GM12878 (cell line): Measurements from ENCODE around the gene PFN4. TPM values are rescaled to one million over a fixed set of nuclear protein-coding genes. Genes with fewer than 3 reads are reported as not detected.

ENCODE experiments used
- ATAC-seq: fragments of 200-7000 bp; cut with Tn5 transposase; 3 replicates; pipeline ENCODE4 v1.9.1; 2020; ENCODE audit warnings: mild to moderate bottlenecking, moderate library complexity
- BruUV-seq: library from RNA; stranded (reverse); fragments of 400-500 nt; replicated peaks from 2 replicates; lab custom pipeline; 2021; lab: Mats Ljungman, UMichigan
- CTCF ChIA-PET: fragments of 300-600 bp; sonication (Branson Sonifier 250); formaldehyde crosslinking; extraction: SDS; loops from one replicate; lab custom pipeline; 2021; ENCODE audit warnings: inconsistent platforms; lab: Yijun Ruan, JAX
- POLR2A ChIA-PET: fragments of 350-600 bp; formaldehyde crosslinking; extraction: SDS; loops from one replicate; lab custom pipeline; 2021; ENCODE audit warnings: inconsistent platforms; lab: Charles Lee
- RAD21 ChIA-PET: fragments of 300-600 bp; sonication (Branson Sonifier 250); formaldehyde crosslinking; loops from one replicate; lab custom pipeline; 2023; ENCODE audit warnings: antibody characterized with exemption; ENCODE audit not compliant: unreplicated experiment; lab: Charles Lee
- SMC1A ChIA-PET: fragments of 300-600 bp; sonication (Branson Sonifier 250); formaldehyde crosslinking; loops from one replicate; lab custom pipeline; 2023; ENCODE audit not compliant: unreplicated experiment, uncharacterized antibody; lab: Charles Lee
- DNase-seq: peaks from one replicate; pipeline ENCODE4 v3.0.0-alpha.2; 2011; ENCODE audit warnings: low read depth, low spot score
- FAIRE-seq: peaks from 3 replicates; lab custom pipeline; 2011; peaks lifted over from hg19 to GRCh38; lab: Jason Lieb, UNC
- H2AFZ ChIP-seq: 2 replicates; pipeline ENCODE4 v1.6.0; 2011; ENCODE audit warnings: low read depth, low read length, control low read depth; ENCODE audit not compliant: control insufficient read depth
- H3K27ac ChIP-seq: 2 replicates; pipeline ENCODE4 v1.5.1; 2011; ENCODE audit warnings: control low read depth; ENCODE audit not compliant: control insufficient read depth, insufficient read depth
- H3K27me3 ChIP-seq, 2 experiments: replicated peaks in 1 of 2; 2 replicates each; pipeline versions ENCODE4 v1.6.0 to v1.6.1; 2011; ENCODE audit warnings: low read length in 1 of 2; ENCODE audit not compliant: control insufficient read depth in 2 of 2, insufficient read depth in 2 of 2
- H3K36me3 ChIP-seq, 2 experiments: 2 replicates each; pipeline ENCODE4 v1.5.1; 2011; ENCODE audit warnings: low read length in 1 of 2; ENCODE audit not compliant: control insufficient read depth in 2 of 2, insufficient read depth in 2 of 2
- H3K4me1 ChIP-seq: 2 replicates; pipeline ENCODE4 v1.6.1; 2011; ENCODE audit warnings: mild to moderate bottlenecking, low read length, moderate library complexity, mixed read lengths; ENCODE audit not compliant: control insufficient read depth, insufficient read depth
- H3K4me2 ChIP-seq: 2 replicates; pipeline ENCODE4 v1.6.0; 2011; ENCODE audit warnings: control low read depth; ENCODE audit not compliant: control insufficient read depth, insufficient read depth
- H3K4me3 ChIP-seq: fragments of 200-600 bp; sonication (generic); 2 replicates; pipeline ENCODE4 v1.5.1; 2016
- H3K79me2 ChIP-seq: 2 replicates; pipeline ENCODE4 v1.6.0; 2011; ENCODE audit warnings: low read length; ENCODE audit not compliant: control insufficient read depth, insufficient read depth
- H3K9ac ChIP-seq: 2 replicates; pipeline ENCODE4 v1.8.0; 2011; ENCODE audit warnings: low read length, control low read depth, mixed read lengths; ENCODE audit not compliant: control insufficient read depth, insufficient read depth
- H3K9me3 ChIP-seq: replicated peaks from 3 replicates; pipeline ENCODE4 v1.5.1; 2011; ENCODE audit warnings: mild to moderate bottlenecking, low read length; ENCODE audit not compliant: control insufficient read depth, insufficient read depth
- H4K20me1 ChIP-seq: 2 replicates; pipeline ENCODE4 v1.6.0; 2011; ENCODE audit not compliant: control insufficient read depth, insufficient read depth
- BMI1 ChIP-seq: fragments of 450-650 bp; IDR thresholded peaks from 2 replicates; pipeline ENCODE4 v1.6.1; 2016; ENCODE audit warnings: mild to moderate bottlenecking, moderate library complexity, borderline replicate concordance
- CHD4 ChIP-seq: fragments of 200-600 bp; sonication (generic); IDR thresholded peaks from 2 replicates; pipeline ENCODE4 v1.6.1; 2016; ENCODE audit warnings: mild to moderate bottlenecking
- CREB1 ChIP-seq: IDR thresholded peaks from 2 replicates; pipeline ENCODE4 v1.6.1; 2012; ENCODE audit warnings: low read depth, mild to moderate bottlenecking, inconsistent platforms
- NFYA ChIP-seq: IDR thresholded peaks from 2 replicates; pipeline ENCODE4 v1.6.1; 2011; ENCODE audit warnings: low read depth, mild to moderate bottlenecking, low read length, improper control_type of control experiment, borderline replicate concordance
- NR2C2 ChIP-seq: IDR thresholded peaks from 2 replicates; pipeline ENCODE4 v1.6.1; 2011; ENCODE audit warnings: borderline replicate concordance, low read depth; ENCODE audit not compliant: control insufficient read depth, insufficient read length
- RELA ChIP-seq: fragments of 450-650 bp; IDR thresholded peaks from 2 replicates; pipeline ENCODE4 v1.8.0; 2014; ENCODE audit warnings: borderline replicate concordance; ENCODE audit not compliant: partially characterized antibody
- SMARCA5 ChIP-seq: fragments of 450-650 bp; IDR thresholded peaks from 2 replicates; pipeline ENCODE4 v1.6.1; 2017; ENCODE audit warnings: mild to moderate bottlenecking
- SUPT20H ChIP-seq: IDR thresholded peaks from 2 replicates; pipeline ENCODE4 v1.6.1; 2011; ENCODE audit warnings: low read depth, mild to moderate bottlenecking, low read length, moderate library complexity, borderline replicate concordance; ENCODE audit not compliant: control insufficient read depth
- WGBS: methylation state at CpG from one replicate; pipeline ENCODE4 v1.1.6; 2016; ENCODE audit warnings: low lambda C conversion rate; ENCODE audit not compliant: insufficient replicate concordance, insufficient coverage; ENCODE audit errors: missing lambda C conversion rate; 5-methylcytosine and 5-hydroxymethylcytosine counted together
- in situ Hi-C: fragments of 300-500 bp; cut with MboI; formaldehyde crosslinking; loops from 9 replicates; pipeline ENCODE4 v1.14.3; 2018; ENCODE audit warnings: mixed read lengths
- intact Hi-C: fragments of 100-400 bp; cut with micrococcal nuclease; formaldehyde crosslinking; loops from one replicate; pipeline ENCODE4 v1.14.2; 2022; ENCODE audit not compliant: unreplicated experiment
- polyA plus RNA-seq, 11 experiments: library from polyadenylated mRNA; depleted of rRNA in 4 of 11; unstranded in 6 of 11; stranded (reverse) in 5 of 11; fragments of >200 nt; fragmentation: Nextera tagmentation in 4 of 11; fragmentation: Illumina TruSeq in 1 of 11; extraction: Ambion mirVana in 4 of 11; extraction: Trizol in 1 of 11; gene quantifications; 1 replicate in 1 of 11; 2 replicates in 10 of 11; pipeline versions ENCODE4 v1.2.1 to v1.2.3, GENCODE V29; 2011 to 2016; ENCODE audit warnings: inconsistent platforms in 2 of 11, missing spikeins in 2 of 11, low read depth in 1 of 11
- total RNA-seq, 4 experiments: library from RNA; depleted of rRNA in 3 of 4; stranded (reverse); fragments of >200 nt in 3 of 4; fragmentation: Illumina TruSeq in 1 of 4; extraction: Trizol in 1 of 4; gene quantifications; 2 replicates each; pipeline versions ENCODE4 v1.2.1 to v1.2.3, GENCODE V29; 2013 to 2021
- TF ChIP-seq, protein P1 (sequence below): IDR thresholded peaks from 2 replicates; pipeline ENCODE4 v1.6.1; 2011; ENCODE audit warnings: low read depth, low read length, improper control_type of control experiment, borderline replicate concordance
- TF ChIP-seq, protein P2 (sequence below): fragments of 450-650 bp; IDR thresholded peaks from 2 replicates; pipeline ENCODE4 v1.6.1; 2016; ENCODE audit warnings: mild to moderate bottlenecking, moderate library complexity, borderline replicate concordance
- TF ChIP-seq, protein P3 (sequence below): fragments of 450-650 bp; IDR thresholded peaks from 2 replicates; pipeline ENCODE4 v1.6.1; 2017; ENCODE audit warnings: mild to moderate bottlenecking, moderate library complexity
- TF ChIP-seq, protein P4 (sequence below): IDR thresholded peaks from 2 replicates; pipeline ENCODE4 v1.6.1; 2011; ENCODE audit warnings: borderline replicate concordance, low read depth, mild to moderate bottlenecking, moderate library complexity, mixed read lengths, low read length; ENCODE audit not compliant: insufficient read depth; ENCODE audit errors: extremely low read length

PFN4 gene
- total and polyA plus RNA-seq, 10 of the 15 experiments (the other 5 are each of a cell fraction or from before 2014, with no cell fraction given) = 0.12 to 2.1 (median 1.0) TPM

DNA sequence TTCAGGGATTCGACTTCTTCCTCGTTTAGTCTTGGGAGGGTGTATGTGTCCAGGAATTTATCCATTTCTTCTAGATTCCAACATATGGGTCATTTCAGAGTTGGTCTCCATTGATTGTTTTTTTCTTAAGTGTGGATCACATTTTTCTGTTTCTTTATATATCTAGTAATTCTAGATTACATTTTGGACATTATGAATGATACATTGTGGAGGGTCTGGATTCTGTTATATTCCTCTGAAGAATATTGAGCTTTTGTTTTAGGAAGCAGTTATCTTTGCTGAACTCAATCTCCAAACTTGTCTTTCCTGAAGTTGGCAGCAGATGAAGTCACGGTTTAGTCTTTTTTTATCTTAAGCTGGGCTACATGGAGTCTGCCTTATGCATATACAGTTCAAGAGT lies 9.4 kb upstream of the PFN4 start:
- BruUV-seq = no TSS peak
- H3K27ac ChIP-seq = no peak overlapping the region
- no peaks in the 10 kb centered on the region for H3K27me3 ChIP-seq
- H2AFZ ChIP-seq = no peak overlapping the region
- H3K4me3 ChIP-seq = no peak overlapping the region
- peaks cover 4% of the 10 kb centered on the region for H3K9me3 ChIP-seq
- no peaks in the 10 kb centered on the region for H4K20me1 ChIP-seq
- H3K79me2 ChIP-seq = no peaks in the 10 kb centered on the region
- no peak for FAIRE-seq
- 84% methylated on average over 3 of the region's 3 CpGs for WGBS
- in situ Hi-C loops (no loop called here), intact Hi-C loops (no loop called here)
- no peak overlapping the region for H3K9ac ChIP-seq
- DNase-seq = no peak
- SMC1A ChIA-PET = interaction anchor here (0.5 to 0.9 kb wide), 3 partner anchors 9 to 301 kb away, joined by 3 to 5 read pairs (median 4); no protein-coding TSS in a partner anchor
- CTCF ChIA-PET = no interaction called here
- no peak for ATAC-seq
- H3K36me3 ChIP-seq = no peaks in the 10 kb centered on the region
- no peak overlapping the region for H3K4me2 ChIP-seq
- RAD21 ChIA-PET = no interaction called here
- H3K4me1 ChIP-seq = no peaks in the 10 kb centered on the region
- POLR2A ChIA-PET = no interaction called here
- TF ChIP-seq, protein P1, sequence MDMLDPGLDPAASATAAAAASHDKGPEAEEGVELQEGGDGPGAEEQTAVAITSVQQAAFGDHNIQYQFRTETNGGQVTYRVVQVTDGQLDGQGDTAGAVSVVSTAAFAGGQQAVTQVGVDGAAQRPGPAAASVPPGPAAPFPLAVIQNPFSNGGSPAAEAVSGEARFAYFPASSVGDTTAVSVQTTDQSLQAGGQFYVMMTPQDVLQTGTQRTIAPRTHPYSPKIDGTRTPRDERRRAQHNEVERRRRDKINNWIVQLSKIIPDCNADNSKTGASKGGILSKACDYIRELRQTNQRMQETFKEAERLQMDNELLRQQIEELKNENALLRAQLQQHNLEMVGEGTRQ = no peak
- TF ChIP-seq RELA (no peak), BMI1 (no peak), SUPT20H (no peak), SMARCA5 (no peak), CHD4 (no peak), NR2C2 (no peak), CREB1 (no peak), NFYA (no peak)
- TF ChIP-seq, protein P2, sequence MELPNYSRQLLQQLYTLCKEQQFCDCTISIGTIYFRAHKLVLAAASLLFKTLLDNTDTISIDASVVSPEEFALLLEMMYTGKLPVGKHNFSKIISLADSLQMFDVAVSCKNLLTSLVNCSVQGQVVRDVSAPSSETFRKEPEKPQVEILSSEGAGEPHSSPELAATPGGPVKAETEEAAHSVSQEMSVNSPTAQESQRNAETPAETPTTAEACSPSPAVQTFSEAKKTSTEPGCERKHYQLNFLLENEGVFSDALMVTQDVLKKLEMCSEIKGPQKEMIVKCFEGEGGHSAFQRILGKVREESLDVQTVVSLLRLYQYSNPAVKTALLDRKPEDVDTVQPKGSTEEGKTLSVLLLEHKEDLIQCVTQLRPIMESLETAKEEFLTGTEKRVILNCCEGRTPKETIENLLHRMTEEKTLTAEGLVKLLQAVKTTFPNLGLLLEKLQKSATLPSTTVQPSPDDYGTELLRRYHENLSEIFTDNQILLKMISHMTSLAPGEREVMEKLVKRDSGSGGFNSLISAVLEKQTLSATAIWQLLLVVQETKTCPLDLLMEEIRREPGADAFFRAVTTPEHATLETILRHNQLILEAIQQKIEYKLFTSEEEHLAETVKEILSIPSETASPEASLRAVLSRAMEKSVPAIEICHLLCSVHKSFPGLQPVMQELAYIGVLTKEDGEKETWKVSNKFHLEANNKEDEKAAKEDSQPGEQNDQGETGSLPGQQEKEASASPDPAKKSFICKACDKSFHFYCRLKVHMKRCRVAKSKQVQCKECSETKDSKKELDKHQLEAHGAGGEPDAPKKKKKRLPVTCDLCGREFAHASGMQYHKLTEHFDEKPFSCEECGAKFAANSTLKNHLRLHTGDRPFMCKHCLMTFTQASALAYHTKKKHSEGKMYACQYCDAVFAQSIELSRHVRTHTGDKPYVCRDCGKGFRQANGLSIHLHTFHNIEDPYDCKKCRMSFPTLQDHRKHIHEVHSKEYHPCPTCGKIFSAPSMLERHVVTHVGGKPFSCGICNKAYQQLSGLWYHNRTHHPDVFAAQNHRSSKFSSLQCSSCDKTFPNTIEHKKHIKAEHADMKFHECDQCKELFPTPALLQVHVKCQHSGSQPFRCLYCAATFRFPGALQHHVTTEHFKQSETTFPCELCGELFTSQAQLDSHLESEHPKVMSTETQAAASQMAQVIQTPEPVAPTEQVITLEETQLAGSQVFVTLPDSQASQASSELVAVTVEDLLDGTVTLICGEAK = no peak
- TF ChIP-seq, protein P3, sequence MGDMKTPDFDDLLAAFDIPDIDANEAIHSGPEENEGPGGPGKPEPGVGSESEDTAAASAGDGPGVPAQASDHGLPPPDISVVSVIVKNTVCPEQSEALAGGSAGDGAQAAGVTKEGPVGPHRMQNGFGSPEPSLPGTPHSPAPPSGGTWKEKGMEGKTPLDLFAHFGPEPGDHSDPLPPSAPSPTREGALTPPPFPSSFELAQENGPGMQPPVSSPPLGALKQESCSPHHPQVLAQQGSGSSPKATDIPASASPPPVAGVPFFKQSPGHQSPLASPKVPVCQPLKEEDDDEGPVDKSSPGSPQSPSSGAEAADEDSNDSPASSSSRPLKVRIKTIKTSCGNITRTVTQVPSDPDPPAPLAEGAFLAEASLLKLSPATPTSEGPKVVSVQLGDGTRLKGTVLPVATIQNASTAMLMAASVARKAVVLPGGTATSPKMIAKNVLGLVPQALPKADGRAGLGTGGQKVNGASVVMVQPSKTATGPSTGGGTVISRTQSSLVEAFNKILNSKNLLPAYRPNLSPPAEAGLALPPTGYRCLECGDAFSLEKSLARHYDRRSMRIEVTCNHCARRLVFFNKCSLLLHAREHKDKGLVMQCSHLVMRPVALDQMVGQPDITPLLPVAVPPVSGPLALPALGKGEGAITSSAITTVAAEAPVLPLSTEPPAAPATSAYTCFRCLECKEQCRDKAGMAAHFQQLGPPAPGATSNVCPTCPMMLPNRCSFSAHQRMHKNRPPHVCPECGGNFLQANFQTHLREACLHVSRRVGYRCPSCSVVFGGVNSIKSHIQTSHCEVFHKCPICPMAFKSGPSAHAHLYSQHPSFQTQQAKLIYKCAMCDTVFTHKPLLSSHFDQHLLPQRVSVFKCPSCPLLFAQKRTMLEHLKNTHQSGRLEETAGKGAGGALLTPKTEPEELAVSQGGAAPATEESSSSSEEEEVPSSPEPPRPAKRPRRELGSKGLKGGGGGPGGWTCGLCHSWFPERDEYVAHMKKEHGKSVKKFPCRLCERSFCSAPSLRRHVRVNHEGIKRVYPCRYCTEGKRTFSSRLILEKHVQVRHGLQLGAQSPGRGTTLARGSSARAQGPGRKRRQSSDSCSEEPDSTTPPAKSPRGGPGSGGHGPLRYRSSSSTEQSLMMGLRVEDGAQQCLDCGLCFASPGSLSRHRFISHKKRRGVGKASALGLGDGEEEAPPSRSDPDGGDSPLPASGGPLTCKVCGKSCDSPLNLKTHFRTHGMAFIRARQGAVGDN = no peak
- TF ChIP-seq, protein P4, sequence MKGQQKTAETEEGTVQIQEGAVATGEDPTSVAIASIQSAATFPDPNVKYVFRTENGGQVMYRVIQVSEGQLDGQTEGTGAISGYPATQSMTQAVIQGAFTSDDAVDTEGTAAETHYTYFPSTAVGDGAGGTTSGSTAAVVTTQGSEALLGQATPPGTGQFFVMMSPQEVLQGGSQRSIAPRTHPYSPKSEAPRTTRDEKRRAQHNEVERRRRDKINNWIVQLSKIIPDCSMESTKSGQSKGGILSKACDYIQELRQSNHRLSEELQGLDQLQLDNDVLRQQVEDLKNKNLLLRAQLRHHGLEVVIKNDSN = no peak
